OCI-LY3 (cell line): ENCODE measurements around the gene C17orf50.

Source experiments
- H2AFZ ChIP-seq: fragments of 200-600, 300-600 bp; shearing (Covaris generic); 2 replicates; pipeline ENCODE4 v1.6.0; 2014; ENCODE audit warnings: antibody characterized with exemption, low read depth, low read length
- H3K27ac ChIP-seq: fragments of 200-600, 300-600 bp; sonication (generic); 2 replicates; pipeline ENCODE4 v1.5.1; 2014; ENCODE audit warnings: mild to moderate bottlenecking, low read length, moderate library complexity, mixed read lengths
- H3K27me3 ChIP-seq: fragments of 200-600, 300-600 bp; sonication (generic); 2 replicates; pipeline ENCODE4 v1.6.1; 2014; ENCODE audit warnings: low read depth, low read length, mixed read lengths
- H3K36me3 ChIP-seq: fragments of 200-600, 300-600 bp; sonication (generic); replicated peaks from 2 replicates; pipeline ENCODE3; 2014; ENCODE audit warnings: low read depth, low read length, mixed read lengths
- H3K4me1 ChIP-seq: fragments of 300-600, 200-600 bp; sonication (generic); 2 replicates; pipeline ENCODE4 v1.6.1; 2014; ENCODE audit warnings: low read length, mixed read lengths
- H3K4me2 ChIP-seq: fragments of 200-600, 300-600 bp; sonication (generic); 2 replicates; pipeline ENCODE4 v1.6.1; 2014; ENCODE audit warnings: low read length, mixed read lengths
- H3K4me3 ChIP-seq: fragments of 300-600, 200-600 bp; sonication (generic); 2 replicates; pipeline ENCODE4 v1.5.1; 2014; ENCODE audit warnings: antibody characterized with exemption, mild to moderate bottlenecking, low read length, moderate library complexity
- H3K79me2 ChIP-seq: fragments of 300-600, 200-600 bp; shearing (Covaris generic); 2 replicates; pipeline ENCODE4 v1.6.1; 2014; ENCODE audit warnings: mild to moderate bottlenecking, low read length, mixed read lengths
- H3K9ac ChIP-seq: fragments of 300-600, 200-600 bp; shearing (Covaris generic); 2 replicates; pipeline ENCODE4 v1.6.0; 2014; ENCODE audit warnings: mild to moderate bottlenecking, low read length, moderate library complexity
- H3K9me3 ChIP-seq: fragments of 200-600, 300-600 bp; shearing (Covaris generic); 2 replicates; pipeline ENCODE4 v1.6.1; 2014; ENCODE audit warnings: low read length, mixed read lengths; ENCODE audit not compliant: insufficient read depth
- H4K20me1 ChIP-seq: fragments of 200-600, 300-600 bp; sonication (generic); 2 replicates; pipeline ENCODE4 v1.6.1; 2016; ENCODE audit warnings: low read length, mixed read lengths; ENCODE audit not compliant: insufficient read depth
- CTCF ChIP-seq: fragments of 200-600, 300-600 bp; sonication (generic); IDR thresholded peaks from 2 replicates; pipeline ENCODE4 v1.5.1; 2014; ENCODE audit warnings: antibody characterized with exemption, low read length, low read depth
- EZH2phosphoT487 ChIP-seq: fragments of 200-600 bp; shearing (Covaris generic); IDR thresholded peaks from 2 replicates; pipeline ENCODE4 v1.6.1; 2018; ENCODE audit warnings: antibody characterized with exemption, mixed run types, low read depth

C17orf50 gene

GRCh38 chr17:35725058-35725457, 35.6 kb upstream of the C17orf50 start:
- Histone ChIP-seq H3K9me3 (no peaks in the 10 kb centered on the region), H3K4me1 (no peaks in the 10 kb centered on the region), H3K27me3 (no peaks in the 10 kb centered on the region), H3K4me2 (no peak overlapping the region), H3K27ac (no peak overlapping the region), H2AFZ (no peak overlapping the region), H3K36me3 (peaks cover 19% of the 10 kb centered on the region), H3K9ac (no peak overlapping the region), H3K4me3 (no peak overlapping the region), H4K20me1 (no peaks in the 10 kb centered on the region), H3K79me2 (no peaks in the 10 kb centered on the region)
- TF ChIP-seq EZH2phosphoT487 (no peak), CTCF (no peak)

- Histone ChIP-seq H2AFZ (no peak overlapping the region), H3K79me2 (no peaks in the 10 kb centered on the region), H4K20me1 (no peaks in the 10 kb centered on the region), H3K9me3 (no peaks in the 10 kb centered on the region), H3K9ac (no peak overlapping the region), H3K4me2 (no peak overlapping the region), H3K27me3 (no peaks in the 10 kb centered on the region), H3K4me1 (peaks cover 3% of the 10 kb centered on the region), H3K27ac (no peak overlapping the region), H3K4me3 (no peak overlapping the region), H3K36me3 (peaks cover 17% of the 10 kb centered on the region)
- TF ChIP-seq CTCF (no peak), EZH2phosphoT487 (no peak)
Measured at GRCh38 chr17:35725802-35726126, 34.9 kb upstream of the C17orf50 start.

GRCh38 chr17:35726127-35726952, 34.3 kb upstream of the C17orf50 start:
- Histone ChIP-seq H3K36me3 (peaks cover 17% of the 10 kb centered on the region), H3K79me2 (no peaks in the 10 kb centered on the region), H3K4me3 (no peak overlapping the region), H3K4me2 (no peak overlapping the region), H3K9ac (no peak overlapping the region), H3K4me1 (peaks cover 8% of the 10 kb centered on the region), H4K20me1 (no peaks in the 10 kb centered on the region), H3K9me3 (no peaks in the 10 kb centered on the region), H3K27ac (no peak overlapping the region), H3K27me3 (no peaks in the 10 kb centered on the region), H2AFZ (no peak overlapping the region)
- TF ChIP-seq CTCF: no peak
- no peak for TF ChIP-seq EZH2phosphoT487

- Histone ChIP-seq H3K27me3 (no peaks in the 10 kb centered on the region), H2AFZ (no peak overlapping the region), H3K27ac (no peak overlapping the region), H4K20me1 (no peaks in the 10 kb centered on the region), H3K4me3 (no peak overlapping the region), H3K9me3 (no peaks in the 10 kb centered on the region), H3K36me3 (peaks cover 15% of the 10 kb centered on the region), H3K9ac (no peak overlapping the region), H3K79me2 (peaks cover under 1% of the 10 kb centered on the region), H3K4me2 (no peak overlapping the region), H3K4me1 (peaks cover 8% of the 10 kb centered on the region)
- TF ChIP-seq EZH2phosphoT487: no peak
- no peak for TF ChIP-seq CTCF
Measured at GRCh38 chr17:35726953-35727460, 33.7 kb upstream of the C17orf50 start.
